Measurements from ENCODE around the gene TPSB2. TPM values are rescaled to one million over a fixed set of nuclear protein-coding genes. Genes with fewer than 3 reads are reported as not detected.

TPSB2 gene
- total and polyA plus RNA-seq, 9 of the 15 experiments (the other 6 are each of a cell fraction or from before 2014, with no cell fraction given) = 0.18 TPM; not detected in 8

GRCh38 chr16:1212616-1213194 is 17.3 kb downstream of the TPSB2 start:
- Histone ChIP-seq H3K9ac (ENCODE audit: insufficient read depth in 1 of 2, low read depth in 2 of 2, low read length in 2 of 2) (no peak overlapping the region; a peak in 1 of 4 replicates), H3K4me1 (replicated peaks in 1 of 2; ENCODE audit: control insufficient read depth in 2 of 2, insufficient read depth in 2 of 2, low read length in 2 of 2) (peaks cover 0 to 72% of the 10 kb centered on the region in 2 experiments; a peak in 2 of 5 replicates), H4K20me1 (replicated peaks; ENCODE audit: control insufficient read depth, insufficient read depth, low read length) (peaks cover 3% of the 10 kb centered on the region; the same call in 1 of the 2 replicates), H3K27me3 (ENCODE audit: control insufficient read depth in 2 of 2, insufficient read depth in 2 of 2, low read length in 2 of 2) (peaks cover 30 to 91% of the 10 kb centered on the region in 2 experiments; a peak in 4 of 5 replicates), H3K9me1 (ENCODE audit: control insufficient read depth, insufficient read depth, low read length) (no peaks in the 10 kb centered on the region), H3K4me3 (no peak overlapping the region), H3K9me3 (replicated peaks; ENCODE audit: control insufficient read depth, insufficient read depth, low read depth, low read length) (no peaks in the 10 kb centered on the region), H3K4me2 (ENCODE audit: insufficient read depth, low read length) (no peak overlapping the region), H3K79me2 (ENCODE audit: control insufficient read depth, insufficient read depth, low read length) (no peaks in the 10 kb centered on the region), H2AFZ (ENCODE audit: low read depth, low read length) (no peak overlapping the region), H3K27ac (ENCODE audit: extremely low read depth, low read depth, low read length) (no peak overlapping the region), H3K36me3 (ENCODE audit: control insufficient read depth, insufficient read depth, low read length) (no peaks in the 10 kb centered on the region)
- WGBS (ENCODE audit: insufficient coverage, low coverage, missing lambda C conversion rate) = 17% methylated on average over 25 of the region's 40 CpGs
- intact Hi-C loops (cut with micrococcal nuclease) (no loop called here), in situ Hi-C loops (cut with MboI) (no loop called here)
- FAIRE-seq = no peak
- DNase-seq (ENCODE audit: extremely low read depth in 1 of 4, low spot score in 3 of 4) = no peak
- POLR2A ChIA-PET = interaction anchor here (0.6 kb wide), 1 partner anchor 13 kb away, joined by 3 read pairs; the partner anchor contains the start of gene TPSG1
- CTCF ChIA-PET (ENCODE audit: low intra/inter-chr PET ratio) = no interaction called here
- no TSS peak for BruUV-seq (replicated peaks)
- ATAC-seq = no peak
- TF ChIP-seq SMARCB1 (IDR thresholded peaks at IDR 0.05; ENCODE audit: insufficient read length, low read depth) (no peak), ZNF311 (CRISPR knock-in tag; IDR thresholded peaks at IDR 0.05) (no peak), EHMT2 (IDR thresholded peaks at IDR 0.05) (no peak), HDAC6 (IDR thresholded peaks at IDR 0.05; ENCODE audit: low read depth, low read length) (no peak), XRCC5 (IDR thresholded peaks at IDR 0.05; ENCODE audit: low read depth, low read length) (no peak), RHOXF2B (CRISPR knock-in tag; conservative IDR thresholded peaks at IDR 0.05) (no peak), HCFC1 (IDR thresholded peaks at IDR 0.05; ENCODE audit: low read depth, low read length) (no peak), RCOR1 (IDR thresholded peaks at IDR 0.05; ENCODE audit: borderline replicate concordance in 1 of 2, low read depth in 2 of 2, low read length in 2 of 2) (no peak), NFE2L1 (tag; IDR thresholded peaks at IDR 0.05; ENCODE audit: borderline replicate concordance, low read depth) (no peak), FOS (IDR thresholded peaks at IDR 0.05; ENCODE audit: extremely low read depth, insufficient read length) (no peak), ZNF583 (CRISPR knock-in tag; IDR thresholded peaks at IDR 0.05) (no peak), STAT5B (CRISPR knock-in tag; IDR thresholded peaks at IDR 0.05) (no peak), CSDE1 (IDR thresholded peaks at IDR 0.05) (no peak), CEBPZ (IDR thresholded peaks at IDR 0.05; ENCODE audit: borderline replicate concordance, low read depth, low read length) (no peak)
- TF ChIP-seq, protein P1, sequence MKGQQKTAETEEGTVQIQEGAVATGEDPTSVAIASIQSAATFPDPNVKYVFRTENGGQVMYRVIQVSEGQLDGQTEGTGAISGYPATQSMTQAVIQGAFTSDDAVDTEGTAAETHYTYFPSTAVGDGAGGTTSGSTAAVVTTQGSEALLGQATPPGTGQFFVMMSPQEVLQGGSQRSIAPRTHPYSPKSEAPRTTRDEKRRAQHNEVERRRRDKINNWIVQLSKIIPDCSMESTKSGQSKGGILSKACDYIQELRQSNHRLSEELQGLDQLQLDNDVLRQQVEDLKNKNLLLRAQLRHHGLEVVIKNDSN (CRISPR knock-in tag; IDR thresholded peaks at IDR 0.05) = no peak
- TF ChIP-seq, protein P2, sequence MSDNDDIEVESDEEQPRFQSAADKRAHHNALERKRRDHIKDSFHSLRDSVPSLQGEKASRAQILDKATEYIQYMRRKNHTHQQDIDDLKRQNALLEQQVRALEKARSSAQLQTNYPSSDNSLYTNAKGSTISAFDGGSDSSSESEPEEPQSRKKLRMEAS (CRISPR knock-in tag; IDR thresholded peaks at IDR 0.05) = no peak

All from K562 (cell line).